NCI-H526 (cell line): ENCODE data around the gene NAV2.
A peak's percentile ranks its signal among the peaks of the same experiment; 100 is the strongest.

ENCODE experiments used
- DNase-seq, 2 experiments: peaks; one replicate each; lab custom pipeline; 2025; lab: John Stamatoyannopoulos, UW

NAV2 gene

GRCh38 chr11:19714387-19715363 lies 2.0 kb downstream of the NAV2 start:
- peak in 1 of 2 experiments; percentile 33 for DNase-seq

- no peak for DNase-seq
Observed at GRCh38 chr11:19715373-19715772, 2.7 kb downstream of the NAV2 start.

- no peak for DNase-seq
Observed at GRCh38 chr11:19718051-19718450, 5.4 kb downstream of the NAV2 start.

- DNase-seq: no peak
Observed at GRCh38 chr11:19718951-19719350, 6.3 kb downstream of the NAV2 start.

GRCh38 chr11:19719960-19720359 lies 7.3 kb downstream of the NAV2 start:
- no peak for DNase-seq

GRCh38 chr11:19721176-19721575 lies 8.5 kb downstream of the NAV2 start:
- DNase-seq: no peak

- DNase-seq: no peak
Observed at GRCh38 chr11:19722702-19723101, 10.1 kb downstream of the NAV2 start.

GRCh38 chr11:19723572-19724342 lies 11.1 kb downstream of the NAV2 start:
- DNase-seq: no peak

- DNase-seq: no peak
Observed at GRCh38 chr11:19724765-19725164, 12.1 kb downstream of the NAV2 start.

GRCh38 chr11:19725379-19726079 lies 12.9 kb downstream of the NAV2 start:
- DNase-seq: no peak

GRCh38 chr11:19727246-19727645 lies 14.6 kb downstream of the NAV2 start:
- DNase-seq: no peak

GRCh38 chr11:19728436-19728835 lies 15.8 kb downstream of the NAV2 start:
- no peak for DNase-seq

GRCh38 chr11:19729141-19729540 lies 16.5 kb downstream of the NAV2 start:
- DNase-seq: no peak

- peak in 1 of 2 experiments; percentile 49 for DNase-seq
Observed at GRCh38 chr11:19730373-19730772, 17.7 kb downstream of the NAV2 start.

- no peak for DNase-seq
Observed at GRCh38 chr11:19734171-19734570, 21.5 kb downstream of the NAV2 start.

- DNase-seq: peak in 1 of 2 experiments; percentile 23
Observed at GRCh38 chr11:19735157-19735908, 22.7 kb downstream of the NAV2 start.

GRCh38 chr11:19735909-19736498 lies 23.4 kb downstream of the NAV2 start:
- DNase-seq: peak in 1 of 2 experiments; percentile 23

- no peak for DNase-seq
Observed at GRCh38 chr11:19736831-19737230, 24.2 kb downstream of the NAV2 start.

- no peak for DNase-seq
Observed at GRCh38 chr11:19737575-19737974, 24.9 kb downstream of the NAV2 start.

- DNase-seq: no peak
Observed at GRCh38 chr11:19738124-19738523, 25.5 kb downstream of the NAV2 start.

GRCh38 chr11:19739872-19740271 lies 27.2 kb downstream of the NAV2 start:
- peak in 1 of 2 experiments; percentile 13 for DNase-seq
